Measurements from ENCODE around the gene OCA2. TPM values are rescaled to one million over a fixed set of nuclear protein-coding genes. Genes with fewer than 3 reads are reported as not detected.

Gene OCA2
- total RNA-seq, 1 experiment from 2014 or later, result 0.31 TPM

DNA sequence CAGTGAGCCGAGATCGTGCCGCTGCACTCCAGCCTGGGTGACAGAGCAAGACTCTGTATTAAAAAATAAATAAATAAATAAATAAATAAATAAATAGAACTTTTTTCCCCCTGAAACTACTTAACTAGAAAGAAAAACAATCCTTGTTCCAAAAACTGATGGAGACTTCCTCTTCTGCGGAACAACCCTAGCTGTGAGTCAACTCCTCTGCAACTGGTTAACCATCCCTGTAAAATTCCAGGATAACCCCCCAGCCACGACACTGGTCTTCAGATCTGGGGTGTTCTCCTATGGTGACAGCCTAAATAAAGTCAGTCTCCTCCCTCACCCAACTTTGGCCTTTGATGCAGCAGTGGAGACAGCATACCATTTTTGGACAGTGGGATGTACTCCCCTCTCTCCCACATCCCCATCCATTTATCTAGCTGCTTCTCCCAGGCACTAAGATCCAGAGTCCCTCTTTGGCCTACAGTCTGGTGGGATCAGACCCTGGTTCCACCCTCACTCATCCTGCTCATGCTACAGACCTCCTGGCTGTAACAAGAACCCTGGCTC, 352.6 kb downstream of the OCA2 start:
- no peaks in the 10 kb centered on the region; the same call in 1 of the 2 replicates for H3K27me3 Mint-ChIP-seq (ENCODE audit: low read depth)
- Histone ChIP-seq H3K23ac (ENCODE audit: insufficient read length, low read depth, low read length) (no peak overlapping the region), H3K9ac (ENCODE audit: extremely low read depth, insufficient read length, low read length) (no peak overlapping the region), H4K8ac (replicated peaks; ENCODE audit: insufficient read length, low read depth, low read length) (no peak overlapping the region), H3K4me2 (ENCODE audit: insufficient read depth, insufficient read length, low read length) (no peak overlapping the region), H3K14ac (ENCODE audit: insufficient read depth, low read length) (no peak overlapping the region), H2BK12ac (ENCODE audit: insufficient read length, low read depth, low read length) (no peak overlapping the region), H2AK5ac (ENCODE audit: insufficient read length, low read length) (no peak overlapping the region), H2BK15ac (ENCODE audit: low read depth, low read length) (no peak overlapping the region), H2BK5ac (ENCODE audit: insufficient read length, low read length) (no peak overlapping the region), H3K79me2 (ENCODE audit: insufficient read depth, low read length) (no peaks in the 10 kb centered on the region), H2BK120ac (ENCODE audit: low read depth, low read length, poor library complexity, severe bottlenecking) (no peak overlapping the region), H3K18ac (ENCODE audit: insufficient read length, low read depth, low read length) (no peak overlapping the region), H3K27ac (ENCODE audit: insufficient read length, low read depth, low read length) (no peak overlapping the region), H4K20me1 (ENCODE audit: control insufficient read depth, insufficient read depth, insufficient read length) (peaks cover 5% of the 10 kb centered on the region), H3K9me3 (ENCODE audit: control insufficient read depth, low read depth, low read length) (no peaks in the 10 kb centered on the region), H2AFZ (ENCODE audit: low read length) (no peak overlapping the region), H3T11ph (ENCODE audit: low read length) (no peak overlapping the region), H3K79me1 (ENCODE audit: insufficient read depth, low read depth, low read length, poor library complexity, severe bottlenecking) (no peaks in the 10 kb centered on the region), H4K5ac (ENCODE audit: insufficient read length, low read depth, low read length) (no peak overlapping the region), H3K56ac (ENCODE audit: insufficient read length, low read depth, low read length) (no peak overlapping the region), H4K91ac (ENCODE audit: insufficient read length, low read depth, low read length) (no peak overlapping the region), H3K27me3 (ENCODE audit: insufficient read depth, low read length) (no peaks in the 10 kb centered on the region), H3K23me2 (ENCODE audit: insufficient read length, low read depth, low read length, poor library complexity, severe bottlenecking) (no peaks in the 10 kb centered on the region), H3K4ac (ENCODE audit: low read depth, low read length) (no peak overlapping the region), H3K4me1 (ENCODE audit: insufficient read depth, low read length) (no peaks in the 10 kb centered on the region), H2BK20ac (ENCODE audit: low read depth, low read length, poor library complexity, severe bottlenecking) (no peak overlapping the region)
- peaks cover 0 to 6% (median 0%) of the 10 kb centered on the region in 3 experiments; a peak in 3 of 7 replicates for H3K36me3 Mint-ChIP-seq (ENCODE audit: insufficient read depth in 1 of 3, low read depth in 3 of 3)
- WGBS (ENCODE audit: extremely low coverage, insufficient read length, low lambda C conversion rate), result no CpG with 5 or more reads among the region's 5 CpGs
- no peak for DNase-seq
- H3K4me1 Mint-ChIP-seq, result peaks cover 12 to 21% of the 10 kb centered on the region in 2 experiments
- TF ChIP-seq, protein P1, sequence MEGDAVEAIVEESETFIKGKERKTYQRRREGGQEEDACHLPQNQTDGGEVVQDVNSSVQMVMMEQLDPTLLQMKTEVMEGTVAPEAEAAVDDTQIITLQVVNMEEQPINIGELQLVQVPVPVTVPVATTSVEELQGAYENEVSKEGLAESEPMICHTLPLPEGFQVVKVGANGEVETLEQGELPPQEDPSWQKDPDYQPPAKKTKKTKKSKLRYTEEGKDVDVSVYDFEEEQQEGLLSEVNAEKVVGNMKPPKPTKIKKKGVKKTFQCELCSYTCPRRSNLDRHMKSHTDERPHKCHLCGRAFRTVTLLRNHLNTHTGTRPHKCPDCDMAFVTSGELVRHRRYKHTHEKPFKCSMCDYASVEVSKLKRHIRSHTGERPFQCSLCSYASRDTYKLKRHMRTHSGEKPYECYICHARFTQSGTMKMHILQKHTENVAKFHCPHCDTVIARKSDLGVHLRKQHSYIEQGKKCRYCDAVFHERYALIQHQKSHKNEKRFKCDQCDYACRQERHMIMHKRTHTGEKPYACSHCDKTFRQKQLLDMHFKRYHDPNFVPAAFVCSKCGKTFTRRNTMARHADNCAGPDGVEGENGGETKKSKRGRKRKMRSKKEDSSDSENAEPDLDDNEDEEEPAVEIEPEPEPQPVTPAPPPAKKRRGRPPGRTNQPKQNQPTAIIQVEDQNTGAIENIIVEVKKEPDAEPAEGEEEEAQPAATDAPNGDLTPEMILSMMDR (conservative IDR thresholded peaks at IDR 0.05), result no peak
- no peak overlapping the region for H3K4me3 Mint-ChIP-seq
- peaks cover 0 to 4% of the 10 kb centered on the region in 2 experiments; a peak in 2 of 5 replicates for H3K9me3 Mint-ChIP-seq
- H3K27ac Mint-ChIP-seq, result no peak overlapping the region; a peak in 2 of 7 replicates

All from H9 (cell line).